D721Med (cell line): ENCODE data around the gene RICTOR.
"Not testable (repeated sequence)": the region's sequence is repeated elsewhere in the genome, so short reads cannot be mapped to it uniquely, and the experiment has no call there.

Source experiments
- DNase-seq: peaks from one replicate; pipeline ENCODE4 v3.0.0; 2011; ENCODE audit warnings: low spot score; ENCODE audit not compliant: insufficient read length
- FAIRE-seq: peaks from 2 replicates; lab custom pipeline; 2011; peaks lifted over from hg19 to GRCh38; lab: Jason Lieb, UNC
- TF ChIP-seq, protein P1 (sequence below): IDR thresholded peaks from 2 replicates; pipeline ENCODE4 v1.5.1; 2012; ENCODE audit warnings: mild to moderate bottlenecking, control low read depth; ENCODE audit not compliant: insufficient read depth; ENCODE audit errors: missing control alignments

RICTOR gene

DNA sequence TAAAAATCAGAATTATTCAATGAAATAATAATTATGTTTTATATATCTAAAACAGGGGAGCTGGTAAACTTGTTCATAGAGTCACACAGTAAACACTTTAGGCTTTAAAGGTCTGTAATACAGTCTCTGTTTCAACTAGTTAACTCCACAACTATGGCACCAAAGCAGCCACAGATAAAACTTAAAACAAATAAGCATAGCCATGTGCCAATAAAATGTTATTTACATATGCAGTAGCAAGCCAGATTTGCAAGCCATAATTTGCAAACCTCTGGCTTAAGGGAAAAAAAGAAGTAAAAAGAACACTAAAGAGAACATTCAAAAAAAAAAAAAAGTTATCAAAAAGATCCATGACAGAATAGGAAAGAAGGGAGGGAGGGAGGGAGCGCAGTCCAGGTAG is 24.9 kb downstream of the RICTOR start:
- FAIRE-seq = no peak
- TF ChIP-seq, protein P1, sequence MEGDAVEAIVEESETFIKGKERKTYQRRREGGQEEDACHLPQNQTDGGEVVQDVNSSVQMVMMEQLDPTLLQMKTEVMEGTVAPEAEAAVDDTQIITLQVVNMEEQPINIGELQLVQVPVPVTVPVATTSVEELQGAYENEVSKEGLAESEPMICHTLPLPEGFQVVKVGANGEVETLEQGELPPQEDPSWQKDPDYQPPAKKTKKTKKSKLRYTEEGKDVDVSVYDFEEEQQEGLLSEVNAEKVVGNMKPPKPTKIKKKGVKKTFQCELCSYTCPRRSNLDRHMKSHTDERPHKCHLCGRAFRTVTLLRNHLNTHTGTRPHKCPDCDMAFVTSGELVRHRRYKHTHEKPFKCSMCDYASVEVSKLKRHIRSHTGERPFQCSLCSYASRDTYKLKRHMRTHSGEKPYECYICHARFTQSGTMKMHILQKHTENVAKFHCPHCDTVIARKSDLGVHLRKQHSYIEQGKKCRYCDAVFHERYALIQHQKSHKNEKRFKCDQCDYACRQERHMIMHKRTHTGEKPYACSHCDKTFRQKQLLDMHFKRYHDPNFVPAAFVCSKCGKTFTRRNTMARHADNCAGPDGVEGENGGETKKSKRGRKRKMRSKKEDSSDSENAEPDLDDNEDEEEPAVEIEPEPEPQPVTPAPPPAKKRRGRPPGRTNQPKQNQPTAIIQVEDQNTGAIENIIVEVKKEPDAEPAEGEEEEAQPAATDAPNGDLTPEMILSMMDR = no peak
- DNase-seq = no peak

DNA sequence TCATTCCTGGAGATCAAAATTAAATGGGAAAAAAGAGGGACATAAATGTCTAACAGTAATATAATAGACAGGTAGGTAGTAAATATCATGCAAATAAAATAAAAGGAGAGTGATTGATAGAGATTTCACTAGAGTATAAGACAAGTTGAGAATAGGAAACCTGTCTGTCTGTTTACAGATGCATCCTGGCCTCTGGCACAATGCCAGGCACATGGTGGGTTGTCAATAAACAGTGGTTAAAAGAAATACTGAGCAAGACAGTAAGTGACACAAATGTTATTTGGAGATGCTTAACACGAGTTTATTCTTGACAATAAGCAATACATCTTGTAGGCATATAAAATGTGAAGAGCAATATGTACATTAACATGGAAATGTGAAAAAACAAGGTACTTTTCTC is 33.3 kb downstream of the RICTOR start:
- DNase-seq = no peak
- no peak for FAIRE-seq
- TF ChIP-seq, protein P1 = no peak

DNA sequence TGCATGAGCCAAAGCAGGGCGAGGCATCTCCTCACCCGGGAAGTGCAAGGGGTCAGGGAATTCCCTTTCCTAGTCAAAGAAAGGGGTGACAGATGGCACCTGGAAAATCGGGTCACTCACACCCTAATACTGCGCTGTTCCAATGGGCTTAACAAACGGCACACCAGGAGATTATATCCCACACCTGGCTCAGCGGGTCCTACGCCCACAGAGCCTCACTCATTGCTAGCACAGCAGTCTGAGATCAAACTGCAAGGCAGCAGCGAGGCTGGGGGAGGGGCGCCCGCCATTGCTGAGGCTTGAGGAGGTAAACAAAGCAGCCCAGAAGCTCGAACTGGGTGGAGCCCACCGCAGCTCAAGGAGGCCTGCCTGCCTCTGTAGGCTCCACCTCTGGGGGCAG is 39.7 kb downstream of the RICTOR start:
- DNase-seq, FAIRE-seq: not testable (repeated sequence)

DNA sequence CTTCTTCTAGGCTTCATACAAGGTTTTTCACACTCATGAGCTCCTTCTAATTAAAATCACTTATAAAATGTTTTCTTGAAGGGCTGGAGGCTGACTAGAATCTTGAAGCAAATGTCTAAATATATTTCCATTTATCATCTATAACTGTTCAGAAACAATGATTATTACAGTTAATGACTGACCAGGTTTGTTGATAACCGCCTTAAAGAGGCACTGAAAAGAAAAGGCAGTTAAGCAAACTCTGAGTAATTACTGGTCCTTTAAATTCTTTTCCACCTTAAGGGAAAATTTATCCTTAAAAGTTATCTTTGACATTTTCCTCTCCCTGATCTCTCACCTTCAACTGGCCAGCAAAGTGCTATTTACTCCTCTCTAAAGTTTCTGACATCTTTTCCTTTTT is 43.2 kb downstream of the RICTOR start:
- TF ChIP-seq, protein P1 = no peak
- FAIRE-seq (no peak), DNase-seq (no peak)

DNA sequence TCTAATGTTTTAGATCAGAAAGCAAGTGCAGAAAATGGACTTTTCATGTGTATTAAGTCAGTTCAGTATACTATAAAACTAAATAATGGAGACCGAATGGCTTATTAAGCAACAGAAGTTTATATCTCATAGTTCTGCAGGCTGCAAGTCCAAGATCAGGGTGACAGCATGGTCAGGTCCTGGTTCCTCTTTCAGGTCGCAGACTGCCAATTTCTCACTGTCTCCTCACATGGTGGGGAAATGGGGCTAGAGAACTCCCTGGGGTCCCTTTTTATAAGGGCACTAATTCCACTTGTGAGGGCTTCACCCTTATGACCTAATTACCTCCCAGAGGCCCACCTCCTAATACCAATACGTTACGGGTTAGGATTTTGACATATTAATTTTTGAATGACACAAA is 48.7 kb downstream of the RICTOR start:
- TF ChIP-seq, protein P1 = no peak
- DNase-seq = no peak
- no peak for FAIRE-seq

DNA sequence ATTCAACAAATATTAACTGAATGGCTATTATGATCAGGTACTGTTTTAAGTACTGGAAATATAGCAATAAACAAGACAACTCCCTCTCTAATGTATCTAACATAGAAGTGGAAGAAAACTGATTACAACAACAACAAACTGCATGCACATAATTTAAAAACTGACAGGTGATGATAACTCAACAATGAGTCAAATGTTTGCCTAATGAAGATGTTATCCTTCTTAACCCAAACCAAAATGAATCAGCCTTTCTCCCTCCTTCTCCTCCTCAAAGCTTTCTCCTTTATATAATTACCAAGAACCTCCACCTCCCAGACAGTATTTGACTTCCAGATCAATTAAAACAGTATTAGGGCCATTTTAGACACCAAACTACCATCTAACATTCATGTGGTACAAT is 49.3 kb downstream of the RICTOR start:
- DNase-seq (no peak), FAIRE-seq (no peak)
- TF ChIP-seq, protein P1 = no peak

DNA sequence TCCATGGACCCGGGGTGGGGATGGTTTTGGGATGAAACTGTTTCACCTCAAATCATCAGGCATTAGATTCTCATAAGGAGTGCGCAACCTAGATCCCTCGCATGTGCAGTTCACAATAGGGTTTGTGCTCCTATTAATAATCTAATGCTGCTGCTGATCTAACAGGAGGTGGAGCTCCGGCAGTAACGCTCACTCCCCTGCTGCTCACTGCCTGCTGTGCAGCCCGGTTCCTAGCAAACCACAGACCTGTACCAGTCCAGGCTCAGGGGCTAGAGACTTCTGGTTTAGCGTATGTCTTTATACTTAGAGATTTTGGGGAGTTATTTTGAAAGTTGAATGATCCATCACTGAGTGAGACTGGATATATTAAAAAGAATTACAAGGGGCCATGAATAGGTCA is 50.2 kb downstream of the RICTOR start:
- TF ChIP-seq, protein P1 = no peak
- DNase-seq (no peak), FAIRE-seq (peak; percentile 61)

DNA sequence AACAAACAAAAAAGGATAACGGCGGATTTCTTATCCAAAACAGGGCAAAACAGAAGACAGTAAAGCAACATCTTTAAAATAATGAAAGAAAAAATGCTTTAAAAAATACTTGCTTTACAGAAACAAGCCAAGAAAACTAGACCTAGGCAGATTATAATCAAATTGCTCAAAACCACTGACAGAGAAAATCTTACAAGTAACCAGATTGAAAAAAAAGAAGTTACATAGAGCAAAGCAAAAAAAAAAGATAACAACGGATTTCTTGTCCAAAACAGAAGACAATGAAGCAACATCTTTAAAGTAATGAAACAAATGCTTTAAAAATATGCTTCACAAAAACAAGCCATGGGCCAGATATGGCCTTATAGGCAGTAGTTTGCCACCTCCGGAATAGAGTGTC is 51.1 kb downstream of the RICTOR start:
- no peak for DNase-seq
- FAIRE-seq = peak; percentile 6
- TF ChIP-seq, protein P1 = no peak
